HG03280 (cell line): ENCODE measurements around the gene DNAAF3.
"Not testable (repeated sequence)": the region's sequence is repeated elsewhere in the genome, so short reads cannot be mapped to it uniquely, and the experiment has no call there.

Source experiments
- ATAC-seq: cut with Tn5 transposase; IDR thresholded peaks from one replicate; pipeline ENCODE4 v1.9.1; 2021; ENCODE audit warnings: mild to moderate bottlenecking, moderate library complexity; ENCODE audit not compliant: unreplicated experiment

DNAAF3 gene

DNA sequence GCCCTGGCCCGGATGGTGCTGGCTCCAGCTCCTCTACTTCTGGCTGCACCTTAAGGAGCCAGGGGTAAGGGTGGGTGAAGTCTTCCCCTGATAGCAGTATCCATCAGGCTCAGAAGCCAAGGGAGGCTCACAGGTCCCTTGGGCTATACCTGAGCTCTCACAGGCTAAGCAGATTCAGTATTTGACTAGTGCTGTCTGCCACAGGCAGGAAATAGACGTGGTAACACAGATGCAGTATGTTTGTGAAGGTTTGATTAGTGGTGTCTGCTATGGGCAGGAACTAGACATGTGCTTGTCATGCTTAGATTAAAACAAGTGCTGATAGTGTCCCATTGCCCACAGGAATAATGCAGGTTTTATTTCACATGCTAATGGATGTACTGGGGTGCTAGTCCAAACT is 9.7 kb upstream of the DNAAF3 start:
- ATAC-seq, result no peak

DNA sequence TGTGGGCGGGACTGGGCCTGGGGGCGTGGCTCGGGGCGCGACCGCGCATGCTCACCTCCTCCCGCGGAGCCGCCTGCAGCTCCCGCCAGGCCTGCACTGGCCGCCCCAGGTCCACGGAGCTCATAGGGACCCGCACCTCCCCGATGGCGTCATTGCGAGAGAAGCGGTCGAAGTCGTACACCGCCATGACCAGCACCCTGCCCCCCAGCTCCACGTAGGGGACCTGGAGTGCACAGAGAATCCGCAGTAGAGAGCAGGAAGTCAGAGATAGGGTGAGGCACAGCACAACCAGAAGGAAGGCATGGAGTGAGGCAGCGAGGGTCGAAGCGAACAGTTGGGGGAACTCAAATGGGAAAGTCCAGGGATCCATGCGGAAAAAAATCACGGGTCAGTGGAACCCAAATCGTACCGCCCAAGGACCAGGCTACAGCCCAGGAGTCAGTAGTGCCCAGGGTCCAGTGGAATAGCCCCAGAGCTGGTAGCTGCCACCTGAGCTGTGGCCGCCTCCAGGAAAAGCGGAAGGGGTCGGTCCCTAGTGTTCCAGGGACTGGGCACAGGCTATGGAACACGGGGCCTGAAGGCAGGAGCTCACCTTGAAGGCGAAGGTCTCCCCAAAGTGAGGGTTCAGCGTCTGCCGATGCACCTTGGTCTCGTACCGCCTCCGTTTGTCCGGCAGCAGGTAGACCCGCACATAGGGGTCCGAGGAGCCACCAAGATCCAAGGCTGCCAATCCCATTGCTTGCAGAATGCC is 8.9 kb upstream of the DNAAF3 start:
- no peak for ATAC-seq

DNA sequence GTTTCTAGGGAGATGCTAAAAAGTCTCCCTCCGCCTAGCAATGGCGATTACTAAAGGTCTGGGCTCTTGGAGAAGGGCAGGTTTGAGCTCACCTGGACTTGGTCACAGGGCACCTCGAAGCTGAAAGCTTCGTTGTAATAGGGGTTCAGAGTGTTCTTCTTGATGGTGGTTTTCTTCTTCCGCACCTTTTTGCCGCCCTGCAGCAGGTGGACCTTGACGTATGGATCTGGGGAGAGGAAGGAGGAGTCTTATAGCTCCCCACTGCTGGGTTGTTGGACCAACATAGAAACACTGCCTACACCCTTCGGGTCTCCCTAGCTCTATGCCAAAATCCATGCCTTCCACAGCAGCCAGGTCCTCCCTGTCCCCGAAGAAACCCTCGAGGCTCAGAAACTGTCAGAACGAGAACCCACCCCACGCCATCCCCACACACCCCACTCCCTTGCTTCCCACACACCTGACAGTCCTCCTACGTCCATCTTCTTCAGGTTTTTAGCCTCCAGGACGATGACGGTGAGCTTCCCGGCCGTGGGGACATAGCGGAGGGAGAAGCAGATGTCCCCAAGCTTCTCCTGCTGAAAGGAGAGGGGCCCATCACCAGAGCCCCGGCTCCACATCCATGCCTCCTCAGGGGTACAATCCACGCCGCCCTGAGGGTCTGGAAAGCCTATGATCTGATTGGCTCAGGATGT is 8.2 kb upstream of the DNAAF3 start:
- ATAC-seq, result no peak

DNA sequence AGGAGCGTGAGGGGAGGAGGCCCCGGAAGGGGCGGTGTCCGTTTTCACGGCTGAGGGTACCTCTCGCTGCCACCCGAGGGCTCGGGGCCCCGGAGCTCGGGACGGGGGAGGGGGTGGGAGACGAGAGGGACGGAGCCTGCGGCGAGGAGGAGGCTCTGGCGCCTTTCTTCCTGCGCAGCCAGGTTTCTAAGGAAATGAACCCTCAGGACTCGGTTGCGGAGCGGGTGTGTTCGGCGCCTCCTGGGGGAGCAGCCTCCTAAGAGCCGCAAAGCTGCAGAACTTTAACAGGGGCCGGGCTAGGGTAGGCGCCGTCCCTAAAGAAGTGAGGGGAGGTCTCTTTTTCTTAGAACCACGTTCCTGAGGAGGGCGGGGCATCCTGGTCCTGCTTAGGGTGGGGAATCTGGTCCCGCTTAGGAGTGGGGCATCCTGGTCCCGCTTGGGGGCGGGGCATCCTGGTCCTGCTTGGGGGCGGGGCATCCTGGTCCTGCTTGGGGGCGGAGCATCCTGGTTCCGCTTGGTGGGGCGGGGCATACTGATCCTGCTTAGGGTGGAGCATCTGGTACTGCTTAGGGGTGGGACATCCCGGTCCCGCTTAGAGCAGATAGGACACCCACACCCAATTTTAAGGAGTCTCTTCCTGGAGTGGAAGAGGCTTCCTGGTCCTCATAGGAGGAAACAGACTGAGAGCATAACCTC is 7.4 kb upstream of the DNAAF3 start:
- no peak for ATAC-seq

DNA sequence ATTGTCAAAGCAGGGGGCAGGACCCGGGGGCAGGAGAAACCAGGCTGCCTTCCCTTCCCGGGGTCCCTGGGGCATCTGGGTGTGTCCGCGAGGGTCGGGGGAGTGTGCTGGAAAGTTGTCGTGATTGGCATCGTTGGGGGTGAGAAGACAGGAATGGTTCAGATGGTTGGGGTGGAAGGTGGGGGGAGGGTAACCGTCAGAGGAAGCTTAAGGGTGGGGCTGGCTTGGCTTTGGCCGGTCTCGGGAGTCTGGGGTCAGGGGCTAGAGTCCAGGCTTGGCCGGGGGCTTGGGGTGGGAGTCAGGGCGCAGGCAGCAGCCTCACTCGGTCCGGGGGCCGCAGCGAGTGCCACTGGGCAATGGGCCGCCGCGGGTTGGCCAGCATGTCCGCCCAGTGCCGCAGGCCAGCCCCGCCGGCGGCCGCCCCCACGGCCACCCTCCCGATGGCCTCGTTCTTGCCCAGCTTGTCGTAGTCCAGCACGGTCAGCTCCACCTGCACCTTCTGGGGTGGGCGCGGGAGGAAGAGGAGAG is 6.8 kb upstream of the DNAAF3 start:
- ATAC-seq, result no peak

DNA sequence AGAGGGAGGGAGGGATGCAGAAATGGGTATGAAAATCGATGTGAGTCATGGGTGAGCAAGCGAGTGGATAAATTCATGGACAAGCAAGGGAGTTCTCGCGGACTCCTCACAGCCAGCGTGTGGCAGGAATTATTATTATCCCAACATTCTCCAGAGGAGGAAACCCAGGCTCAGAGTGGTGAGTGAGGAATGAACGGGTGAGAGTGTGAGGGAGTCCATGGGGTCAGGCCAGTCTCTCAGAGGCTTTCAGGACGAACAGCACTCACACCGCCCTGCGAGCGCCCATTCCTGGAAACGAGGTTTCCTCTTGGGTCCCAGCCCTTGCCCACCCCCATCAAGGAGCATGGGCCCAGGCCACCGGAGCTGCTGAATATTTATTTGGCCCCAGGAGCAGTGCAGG is 6.3 kb upstream of the DNAAF3 start:
- ATAC-seq, result no peak

DNA sequence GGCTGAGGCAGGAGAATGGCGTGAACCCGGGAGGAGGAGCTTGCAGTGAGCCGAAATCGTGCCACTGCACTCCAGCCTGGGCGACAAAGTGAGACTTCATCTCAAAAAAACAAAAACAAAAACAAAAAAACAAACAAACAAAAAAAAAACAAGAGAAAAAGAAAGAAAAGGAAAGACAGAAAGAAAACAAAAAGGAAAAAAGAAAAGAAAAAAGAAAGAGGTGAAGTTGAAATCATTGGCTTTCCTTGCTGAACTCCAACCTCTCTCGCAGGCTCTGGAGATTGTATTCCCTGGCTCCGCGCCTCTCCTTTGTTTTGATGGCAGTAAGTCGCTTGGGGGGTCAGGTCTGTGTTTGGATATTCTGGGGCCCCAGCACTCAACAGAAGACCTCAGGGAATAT is 5.9 kb upstream of the DNAAF3 start:
- ATAC-seq, result not testable (repeated sequence)

DNA sequence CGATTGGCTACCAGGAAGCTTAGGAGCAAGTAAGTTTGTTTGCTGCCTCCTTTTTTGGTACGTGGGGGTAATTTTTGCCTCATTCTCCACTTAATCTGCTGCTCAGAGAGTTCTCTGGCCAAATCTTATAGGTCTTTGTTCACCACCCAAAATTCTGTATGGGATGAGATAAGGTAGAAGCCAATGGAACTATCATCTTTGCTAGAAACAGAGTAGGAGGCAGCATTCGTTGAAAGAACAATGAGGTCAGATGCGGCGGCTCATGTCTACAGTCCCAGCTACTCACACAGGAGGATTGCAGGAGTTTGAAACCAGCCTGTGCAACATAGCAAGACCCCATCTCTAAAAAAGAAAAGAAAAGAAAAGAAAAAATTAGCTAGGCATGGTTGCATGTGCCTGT is 5.0 kb upstream of the DNAAF3 start:
- ATAC-seq, result no peak

DNA sequence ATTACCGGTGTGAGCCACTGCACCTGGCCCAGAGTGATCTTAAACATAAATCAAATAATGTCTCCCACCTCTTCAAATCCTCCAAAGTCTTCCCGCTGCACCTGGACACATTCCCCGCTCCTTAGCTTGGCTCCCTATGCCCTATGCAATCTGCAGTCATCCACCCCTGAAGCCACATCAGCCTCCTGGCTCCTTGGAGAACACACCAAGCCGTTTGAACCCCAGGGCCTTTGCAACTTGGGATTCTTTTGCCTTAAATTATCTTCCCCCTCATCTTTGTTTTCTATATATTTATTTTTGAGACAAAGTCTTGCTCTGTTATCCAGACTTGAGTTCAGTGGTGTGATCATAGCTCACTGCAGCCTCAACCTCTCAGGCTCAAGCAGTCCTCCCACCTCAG is 2.7 kb upstream of the DNAAF3 start:
- ATAC-seq, result no peak

DNA sequence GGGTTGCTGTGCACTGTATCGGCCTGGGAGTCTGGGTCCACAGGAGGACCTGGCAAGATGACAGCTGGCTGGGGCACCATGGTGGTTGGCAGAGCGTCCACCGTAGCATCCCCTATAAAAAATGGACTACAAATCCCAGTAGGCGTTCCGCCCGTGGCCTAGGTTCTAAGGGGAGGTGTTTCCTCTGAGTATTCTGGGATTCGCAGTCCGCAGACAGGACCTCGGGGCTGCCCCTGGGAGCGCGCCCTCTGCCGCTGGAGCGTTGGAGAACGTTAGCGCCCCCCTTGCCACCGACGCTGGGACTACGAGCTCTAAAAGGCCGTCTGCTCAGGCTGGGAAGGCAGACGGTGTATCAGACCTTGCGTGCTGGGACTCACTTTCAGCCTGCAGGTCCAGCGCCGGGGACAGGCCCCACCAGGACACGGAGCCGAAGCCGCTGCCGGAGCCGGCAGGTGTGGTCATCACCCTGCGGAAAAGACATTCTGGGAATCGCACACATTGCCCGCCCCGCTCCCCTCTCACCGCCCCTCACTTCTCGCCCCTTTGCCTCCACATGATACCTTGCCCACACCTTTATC is 372 bp downstream of the DNAAF3 start:
- ATAC-seq, result no peak

DNA sequence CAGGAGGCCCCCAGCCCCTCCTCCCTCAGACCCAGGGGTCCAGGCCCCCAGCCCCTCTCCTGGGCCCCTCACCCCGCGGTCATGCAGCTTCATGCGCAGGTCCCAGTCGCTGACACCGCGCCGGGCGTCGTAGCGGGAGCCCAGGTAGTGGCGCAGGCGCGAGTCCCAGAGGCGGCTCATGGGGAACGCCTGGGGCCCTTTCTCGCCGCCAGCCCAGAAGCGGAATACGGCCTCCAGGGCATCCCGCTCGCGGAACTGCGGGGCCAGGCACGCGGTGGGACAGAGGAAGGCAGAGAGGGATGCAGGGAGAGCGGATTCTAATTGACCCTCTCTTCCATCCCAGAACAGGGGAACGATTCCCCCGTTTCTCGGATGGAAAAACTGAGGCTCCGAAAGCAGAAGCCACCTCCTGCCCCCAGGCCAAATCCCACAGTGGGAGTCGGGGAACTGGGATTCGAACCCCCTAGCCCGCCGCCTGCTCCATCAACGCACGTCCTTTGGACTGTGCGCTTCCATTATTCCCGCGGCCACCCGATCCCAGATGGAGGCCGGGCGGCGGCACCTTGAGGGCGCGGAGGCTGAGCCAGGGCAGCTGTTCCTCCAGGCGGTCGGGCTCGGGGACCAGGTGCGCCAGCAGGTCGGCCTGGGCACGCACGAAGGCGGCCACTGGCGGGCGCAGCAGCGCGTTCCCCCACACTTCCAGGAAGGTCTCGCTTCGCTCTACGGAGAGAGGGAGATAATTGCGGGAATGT is 4.7 kb downstream of the DNAAF3 start:
- no peak for ATAC-seq

DNA sequence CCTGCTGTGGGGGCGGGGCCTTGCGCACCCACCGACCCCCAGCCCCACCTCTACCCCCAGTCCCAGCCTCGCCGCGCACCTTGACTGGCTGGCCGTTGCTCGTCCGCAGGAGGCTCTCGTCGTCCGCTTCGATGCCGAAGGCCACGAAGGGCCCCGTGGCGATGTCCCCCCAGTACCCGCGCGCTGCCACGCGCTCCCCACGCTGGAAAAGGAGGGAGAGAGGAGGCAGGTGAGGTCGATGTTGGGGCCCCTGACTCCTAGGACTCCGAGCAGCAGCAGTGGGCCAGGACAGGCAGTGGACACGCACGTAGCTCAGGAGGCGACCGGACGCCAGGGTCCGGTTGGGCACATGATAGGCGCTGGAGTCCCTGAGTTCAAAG is 5.4 kb downstream of the DNAAF3 start:
- ATAC-seq, result no peak

DNA sequence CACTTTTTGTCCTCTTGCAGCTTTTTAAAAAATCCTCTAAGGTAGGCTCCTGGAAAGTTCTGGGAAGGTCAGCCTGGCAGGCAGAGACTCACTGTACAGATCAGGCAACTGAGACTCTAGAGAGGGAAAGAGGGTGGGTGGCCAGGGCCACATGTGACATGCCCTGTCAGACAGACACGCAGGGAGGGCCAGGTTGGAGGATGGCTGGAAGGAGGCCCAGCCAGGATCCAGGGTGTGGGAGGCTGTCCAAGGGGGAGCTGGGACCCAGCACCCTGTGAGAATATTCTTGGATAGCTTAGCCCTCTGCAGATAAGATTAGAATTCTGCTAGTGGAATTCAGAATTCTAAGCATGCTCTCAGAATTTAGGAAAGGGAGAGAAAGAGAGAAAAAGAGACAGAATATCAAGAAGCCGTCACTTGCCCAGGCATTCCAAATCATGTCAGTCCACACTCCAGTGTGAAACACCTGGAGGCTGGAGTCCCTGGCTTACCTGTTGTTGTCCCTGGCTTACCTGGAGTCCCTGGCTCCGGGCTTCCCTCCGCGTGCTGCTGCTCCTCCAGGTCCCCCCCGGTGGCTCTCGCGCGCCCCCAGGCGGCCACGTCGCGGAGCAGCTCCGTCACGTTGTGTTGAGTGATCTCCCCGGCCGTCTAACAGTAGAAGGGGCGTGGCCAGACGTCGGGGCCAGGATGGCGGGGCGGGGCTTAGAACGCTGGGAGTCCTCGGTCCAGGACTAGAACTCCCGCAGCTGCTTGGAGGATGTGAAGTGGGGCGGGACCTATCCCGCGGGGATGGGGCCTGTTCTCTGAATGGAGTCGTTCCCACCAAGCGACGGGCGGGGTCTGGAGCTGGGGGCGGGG is 6.1 kb downstream of the DNAAF3 start:
- ATAC-seq, result peak; percentile 77

DNA sequence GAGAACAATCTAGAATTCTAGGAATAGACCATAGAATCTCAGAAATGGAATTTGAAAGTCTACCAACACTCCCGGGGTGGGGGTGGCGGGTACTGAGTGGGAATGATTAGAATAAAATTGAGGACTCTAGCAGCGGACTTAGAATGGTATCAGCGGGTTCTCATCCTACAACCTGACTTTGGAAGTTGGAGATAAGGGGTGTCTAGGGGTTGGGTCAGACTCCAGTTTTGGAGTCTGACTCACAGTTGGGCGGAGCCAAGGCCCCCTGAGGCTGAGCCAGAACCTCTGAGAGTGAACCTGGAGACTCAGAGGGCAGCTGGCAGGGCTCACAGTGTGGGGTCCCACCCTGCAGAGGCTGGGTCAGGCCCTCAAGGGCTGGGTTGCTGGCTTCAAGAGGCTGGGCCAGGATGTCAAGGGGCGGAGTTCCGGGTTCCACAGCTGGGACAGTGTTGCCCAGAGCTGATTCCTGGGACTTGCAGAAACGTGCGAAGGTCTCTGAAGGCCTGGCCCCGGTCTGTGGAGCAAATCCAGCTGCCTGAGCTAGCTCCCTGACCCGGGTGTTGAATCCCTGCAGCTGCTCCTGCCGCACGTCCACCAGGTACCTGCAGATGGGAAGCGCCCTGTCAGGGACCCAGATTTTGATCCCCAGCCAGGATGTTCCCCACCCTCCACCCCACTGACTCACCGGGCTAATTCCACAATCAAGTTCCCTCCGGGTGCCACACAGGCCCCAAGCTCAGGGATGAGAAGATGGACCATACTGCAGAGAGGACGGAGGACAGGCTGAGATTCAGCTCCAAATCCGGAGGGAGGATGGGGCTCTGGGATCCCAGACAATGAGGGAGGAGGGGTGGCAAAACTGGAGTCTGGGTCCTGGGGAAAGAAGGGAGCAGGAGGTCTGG is 7.3 kb downstream of the DNAAF3 start:
- ATAC-seq, result no peak

DNA sequence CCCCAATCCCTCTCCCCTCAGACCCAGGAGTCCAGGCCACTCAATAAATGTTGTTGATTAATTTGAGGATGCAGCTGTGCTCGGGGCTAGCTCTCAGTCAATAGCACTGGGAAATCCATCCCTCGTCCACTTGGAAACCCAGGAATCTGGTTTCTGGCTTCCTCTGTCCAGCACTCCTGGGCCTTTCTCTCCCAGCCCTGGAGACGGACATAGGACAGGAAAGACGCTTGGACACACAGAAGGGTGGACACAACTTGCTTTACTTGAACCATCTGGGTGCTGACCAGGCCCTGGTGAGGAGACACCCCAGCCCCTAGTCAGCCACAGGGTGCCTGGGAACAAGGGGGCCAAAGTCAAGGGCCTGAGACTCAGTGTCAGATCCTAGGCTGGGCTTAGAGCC is 8.0 kb downstream of the DNAAF3 start:
- no peak for ATAC-seq

DNA sequence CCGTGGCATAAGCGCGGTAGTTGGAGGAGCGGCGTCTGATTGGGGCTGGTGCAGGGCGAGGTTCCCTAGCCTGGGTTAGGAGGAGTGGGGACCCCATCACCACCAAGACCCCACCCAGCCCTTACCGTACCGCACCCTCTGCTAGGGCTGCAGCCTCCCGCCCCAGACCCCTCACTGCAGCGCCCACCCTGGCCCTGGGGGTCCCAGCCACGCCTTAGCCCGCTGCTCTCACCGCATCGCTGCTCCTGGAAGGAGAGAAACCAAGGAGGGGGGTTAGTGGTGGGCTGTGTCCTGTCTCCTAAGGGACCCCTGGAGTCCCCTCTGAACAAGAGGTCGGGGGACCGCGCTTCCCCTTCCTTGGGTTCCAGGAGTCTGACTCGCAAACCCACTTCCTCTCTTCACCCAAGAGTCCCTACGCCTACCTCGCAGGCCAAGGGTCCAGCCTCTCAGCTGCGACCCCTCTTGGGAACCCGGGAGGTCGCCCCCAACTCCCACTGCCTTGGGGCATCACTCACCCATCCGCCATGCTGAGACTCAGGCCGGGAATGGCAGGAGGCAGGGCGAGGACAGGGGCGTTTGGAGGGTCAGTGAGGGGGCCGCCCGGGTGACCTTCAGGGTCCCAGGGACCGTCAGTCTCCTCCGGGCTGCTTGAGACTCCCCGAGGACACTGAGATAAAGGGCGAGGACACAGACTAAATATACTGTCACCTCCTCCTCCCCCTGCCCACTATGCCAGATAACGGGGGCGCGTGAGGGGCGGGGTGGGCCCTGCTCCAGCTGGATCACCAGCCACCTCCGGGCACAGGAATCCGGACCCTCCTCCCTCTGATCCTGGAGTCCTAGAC is 9.1 kb downstream of the DNAAF3 start, which contains the start of gene TNNI3:
Gene TNNI3, minus strand, starts transcription at position 669 of the 845 bp plus-strand sequence. Its CDS starts 143 bp downstream, at position 526.
- no peak for ATAC-seq

DNA sequence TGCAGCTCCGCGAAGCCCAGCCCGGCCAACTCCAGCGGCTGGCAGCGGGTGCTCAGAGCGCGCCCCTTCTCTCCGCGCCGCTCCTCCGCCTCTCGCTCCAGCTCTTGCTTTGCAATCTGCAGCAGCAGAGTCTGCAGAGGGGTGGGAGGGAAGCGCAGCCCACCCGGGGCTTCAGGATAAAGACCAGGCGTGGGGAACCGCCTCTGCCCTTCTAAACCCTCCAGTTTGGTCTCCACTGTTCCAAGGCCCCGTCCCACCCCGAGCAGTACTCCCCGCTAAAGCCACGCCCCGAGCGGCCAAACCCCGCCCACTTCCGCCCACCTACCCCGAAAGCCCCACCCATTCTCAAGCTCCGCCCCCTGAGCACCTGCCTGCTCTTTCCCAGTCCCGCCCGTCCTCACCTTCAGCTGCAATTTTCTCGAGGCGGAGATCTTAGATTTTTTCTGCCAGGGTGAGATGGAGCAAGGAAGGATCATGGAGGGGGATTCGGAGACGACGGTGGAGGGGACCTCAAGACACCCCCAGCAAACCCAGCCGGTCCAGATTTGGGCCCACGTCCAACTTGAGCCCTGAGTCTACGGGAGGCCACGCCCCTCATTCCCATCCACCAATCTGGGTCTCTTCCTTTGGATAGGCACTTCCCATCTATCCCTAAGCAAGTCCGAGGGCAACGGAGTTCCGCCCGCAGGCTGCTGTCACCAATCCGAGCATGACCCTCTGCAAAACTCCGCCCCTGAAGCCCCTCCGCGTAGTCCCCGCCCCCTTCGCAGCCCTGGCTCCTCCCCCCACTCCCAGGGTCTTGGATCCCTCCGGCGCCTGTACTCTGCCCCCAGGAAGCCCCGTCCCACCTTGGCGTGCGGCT is 10.0 kb downstream of the DNAAF3 start:
- ATAC-seq, result no peak
